Stimulated activated CD4-positive, alpha-beta T cell treated with anti-CD3 and anti-CD28 coated beads, Interleukin-4, amount 100 ng/mL, for 4 hours (primary cell): ENCODE measurements around the gene MRPS18B.
A peak's percentile ranks its signal among the peaks of the same experiment; 100 is the strongest.

Source experiments
- DNase-seq, 2 experiments: peaks; one replicate each; pipeline ENCODE4 v3.0.0-alpha.2; 2020

MRPS18B gene

GRCh38 chr6:30610065-30610464, 7.6 kb upstream of the MRPS18B start:
- DNase-seq: no peak

GRCh38 chr6:30611150-30611855, 6.3 kb upstream of the MRPS18B start:
- DNase-seq: no peak

DNA sequence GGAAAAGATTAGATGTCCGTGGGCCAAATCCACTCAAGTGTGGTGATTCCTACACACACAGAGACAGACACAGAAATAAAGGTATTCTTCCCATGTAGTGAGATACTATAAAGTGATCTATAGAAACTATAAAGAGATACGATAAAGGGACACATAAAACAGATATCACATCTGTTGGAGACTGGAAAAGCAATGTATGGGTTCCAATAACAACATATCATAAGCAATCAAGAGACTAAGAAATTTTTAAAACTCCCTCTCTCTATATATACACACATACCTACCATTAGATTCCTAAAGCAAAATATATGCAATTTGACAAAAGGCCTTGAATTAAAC, 5.8 kb upstream of the MRPS18B start:
- no peak for DNase-seq

DNA sequence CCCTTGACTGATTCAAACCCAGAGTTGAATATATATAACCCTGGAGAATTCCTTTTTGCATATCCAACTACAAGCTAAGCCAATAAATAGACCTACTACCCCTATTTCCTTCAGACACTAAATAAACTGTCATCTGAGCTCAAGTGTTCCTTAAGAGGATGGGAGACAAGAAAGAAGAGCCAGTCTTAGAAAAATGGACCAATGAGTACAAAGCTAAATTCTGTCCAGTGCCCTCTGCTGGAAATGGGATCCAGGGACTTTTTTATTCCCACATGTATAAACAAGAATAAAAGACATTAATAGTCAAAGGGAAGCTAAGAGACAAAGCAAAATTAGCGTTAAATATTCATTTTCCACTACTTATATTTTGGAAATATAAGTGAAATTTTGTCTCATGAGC, 5.4 kb upstream of the MRPS18B start:
- no peak for DNase-seq

DNA sequence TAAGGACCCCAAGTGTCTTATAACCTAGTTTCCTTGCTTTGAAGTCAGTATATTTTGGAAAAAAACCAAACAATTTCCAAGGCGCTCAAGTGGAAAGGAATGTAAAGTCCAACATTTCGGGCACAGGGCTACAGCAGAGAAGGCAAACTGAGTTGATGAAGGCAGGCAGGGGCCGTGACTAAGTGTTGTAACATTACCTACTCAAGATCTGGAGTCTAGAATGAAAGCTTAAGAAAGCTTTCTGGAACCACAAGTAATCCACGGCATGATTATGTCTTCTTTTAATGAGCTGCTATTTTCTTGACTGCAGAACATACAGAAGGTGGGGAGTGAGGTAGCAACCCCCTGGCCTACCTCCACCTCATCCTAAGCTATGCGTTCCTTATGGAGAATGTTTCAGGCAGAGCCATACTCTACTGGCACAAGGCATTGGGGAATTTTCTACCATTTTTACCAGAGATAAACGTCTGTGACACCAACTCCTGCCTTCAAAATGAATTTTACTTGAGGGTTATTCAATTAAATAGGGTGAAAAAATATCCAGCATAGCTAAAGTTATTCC, 4.9 kb upstream of the MRPS18B start:
- DNase-seq: no peak

DNA sequence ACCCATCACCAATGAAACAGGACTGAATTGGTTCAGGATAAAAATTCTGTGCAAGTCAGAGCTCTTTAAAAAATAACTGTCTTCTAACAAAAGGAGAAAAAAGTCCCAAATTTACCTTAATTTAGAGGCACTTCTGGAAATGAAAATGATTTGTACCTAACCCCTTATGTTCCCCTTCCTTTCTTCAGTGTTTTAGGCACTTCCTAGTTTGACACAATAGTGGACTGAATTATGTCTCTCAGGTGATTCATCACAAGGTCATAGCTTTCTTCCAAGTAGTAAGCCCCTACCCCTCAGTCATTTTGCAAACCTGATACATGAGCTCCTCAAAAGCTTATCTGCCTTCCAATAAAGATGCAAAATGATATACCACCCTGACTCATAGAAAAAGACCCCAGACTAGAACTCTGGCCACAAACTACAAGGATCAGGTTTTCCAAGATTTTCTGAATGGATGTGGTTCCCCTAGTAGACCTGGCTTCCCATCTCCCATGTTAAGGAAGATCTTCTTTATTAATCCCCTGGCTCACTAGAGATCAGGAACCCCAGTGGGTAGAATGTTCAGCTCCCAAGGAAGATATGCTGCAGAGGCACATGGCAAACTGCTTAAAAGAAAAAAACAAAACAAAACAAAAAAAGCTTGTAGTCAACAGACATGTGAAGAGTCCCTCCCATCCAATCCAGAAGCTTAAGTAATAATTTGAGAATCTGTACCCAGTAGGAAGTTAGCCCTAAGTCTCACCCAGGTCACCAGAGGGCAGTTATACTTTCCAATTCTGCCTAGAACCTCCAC, 4.2 kb upstream of the MRPS18B start:
- DNase-seq: no peak

GRCh38 chr6:30614044-30614842, 3.4 kb upstream of the MRPS18B start:
- no peak for DNase-seq

- DNase-seq: peak; percentile 62 to 88
Measured at GRCh38 chr6:30614843-30615218, 2.8 kb upstream of the MRPS18B start.

GRCh38 chr6:30615219-30615957, 2.3 kb upstream of the MRPS18B start:
- peak in 1 of 2 experiments; percentile 19 for DNase-seq

- peak in 1 of 2 experiments; percentile 18 for DNase-seq
Measured at GRCh38 chr6:30615958-30616810, 1.5 kb upstream of the MRPS18B start.

DNA sequence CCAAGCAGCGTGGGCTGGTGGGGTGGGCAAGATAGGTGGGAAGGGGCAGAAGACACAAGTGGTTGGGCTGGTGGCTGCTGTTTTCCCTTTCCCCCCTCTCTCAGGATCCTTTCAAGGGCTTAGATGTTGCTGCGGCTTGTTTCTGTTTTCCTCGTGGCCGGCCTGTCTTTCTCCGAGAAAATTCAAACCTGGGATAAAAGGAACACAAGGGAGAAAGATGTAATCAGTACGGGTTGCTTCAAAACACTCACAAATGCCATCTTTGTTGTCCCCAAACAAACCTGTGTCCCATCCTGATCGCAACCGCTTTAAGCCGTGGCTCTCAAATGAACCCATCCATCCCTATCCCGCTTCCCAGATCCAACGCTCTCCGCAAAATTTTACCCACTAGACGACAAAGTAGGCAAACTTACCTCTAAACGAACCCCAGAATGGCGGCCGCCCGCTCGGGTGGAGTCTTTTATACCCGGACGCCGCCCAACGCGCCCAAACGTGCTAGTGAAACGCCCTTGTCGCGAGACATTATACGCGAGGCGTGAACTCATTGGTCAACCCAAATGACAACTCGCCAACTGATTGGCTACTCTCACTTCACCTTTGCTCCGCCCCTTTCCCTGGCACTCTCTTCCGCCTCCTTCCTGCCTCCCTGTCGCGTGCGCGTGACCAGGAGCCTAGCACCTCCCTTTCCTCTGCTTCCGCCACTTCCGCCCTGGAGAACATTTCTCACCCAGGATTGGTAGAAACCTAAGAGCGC, 652 bp upstream of the MRPS18B start, which contains the start of gene PPP1R10:
TSS of gene PPP1R10 (minus strand) at position 433 of the 754 bp plus-strand sequence. CDS start 7,299 bp downstream, outside the sequence.
- peak; percentile 92 to 99 for DNase-seq

- DNase-seq: no peak
Measured at GRCh38 chr6:30618270-30618797, 694 bp downstream of the MRPS18B start.

- no peak for DNase-seq
Measured at GRCh38 chr6:30619561-30619960, 1.9 kb downstream of the MRPS18B start.

GRCh38 chr6:30625511-30625910, 7.9 kb downstream of the MRPS18B start:
- no peak for DNase-seq

DNA sequence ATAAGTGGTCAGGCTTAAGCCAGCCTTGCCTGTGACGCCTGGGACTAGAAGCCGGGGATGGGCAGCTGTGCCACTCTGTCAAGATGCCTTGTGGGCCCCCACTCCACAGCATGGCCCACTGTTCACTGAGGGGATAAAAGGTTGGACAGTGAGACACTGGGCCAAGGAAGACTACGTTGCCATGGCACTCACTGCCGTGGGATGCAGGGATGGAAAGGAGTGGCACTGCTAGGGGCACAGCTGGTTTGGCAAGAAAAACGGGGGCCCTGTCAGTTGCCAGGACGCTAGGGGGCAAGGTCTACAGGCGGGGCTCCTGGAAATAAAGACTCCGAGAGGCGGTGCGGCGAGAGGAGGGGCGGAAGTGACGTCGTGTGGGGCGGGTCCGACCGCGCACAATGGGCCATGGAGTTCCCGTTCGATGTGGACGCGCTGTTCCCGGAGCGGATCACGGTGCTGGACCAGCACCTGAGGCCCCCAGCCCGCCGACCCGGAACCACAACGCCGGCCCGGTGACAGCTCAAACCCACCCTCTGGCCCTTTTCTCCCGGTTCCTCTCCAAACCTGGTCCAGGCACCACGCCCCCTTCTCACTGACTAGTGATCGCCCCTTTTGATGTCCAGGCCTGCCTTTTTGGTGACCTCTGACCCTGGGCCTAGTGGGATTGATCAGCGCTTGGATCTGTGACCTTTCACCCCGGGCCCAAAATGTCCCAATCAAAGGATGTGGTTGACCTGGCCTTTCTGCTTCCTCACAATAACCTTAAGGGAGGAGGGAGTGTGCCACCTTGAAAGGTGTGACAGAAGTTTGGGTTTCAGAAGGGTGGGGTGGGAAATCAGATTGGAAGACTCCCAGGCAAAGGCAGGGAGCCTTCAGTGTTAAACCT, 9.1 kb downstream of the MRPS18B start, which contains the start of gene ATAT1:
TSS of gene ATAT1 (plus strand) at position 391 of the 883 bp plus-strand sequence.
- DNase-seq: peak; percentile 85 to 86

DNA sequence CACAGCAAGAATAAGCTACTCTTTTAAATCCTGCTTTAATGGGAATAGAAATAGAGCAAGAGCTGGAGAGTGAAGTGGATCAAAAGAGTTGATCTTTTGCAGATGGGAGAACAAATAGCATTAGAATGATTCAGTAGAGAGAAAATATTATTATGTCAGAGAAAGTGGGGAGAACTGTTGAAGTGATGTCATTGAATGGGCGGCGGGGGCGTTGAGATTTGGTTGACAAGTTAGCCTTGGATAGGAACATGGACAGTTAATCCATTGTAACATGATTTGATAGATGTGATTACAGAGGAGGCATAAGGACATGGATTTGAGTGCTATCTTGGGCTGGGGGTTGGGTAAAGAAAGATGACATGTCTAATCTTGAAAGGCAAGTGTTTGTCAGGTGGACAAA, 18.2 kb downstream of the MRPS18B start:
- DNase-seq: no peak

DNA sequence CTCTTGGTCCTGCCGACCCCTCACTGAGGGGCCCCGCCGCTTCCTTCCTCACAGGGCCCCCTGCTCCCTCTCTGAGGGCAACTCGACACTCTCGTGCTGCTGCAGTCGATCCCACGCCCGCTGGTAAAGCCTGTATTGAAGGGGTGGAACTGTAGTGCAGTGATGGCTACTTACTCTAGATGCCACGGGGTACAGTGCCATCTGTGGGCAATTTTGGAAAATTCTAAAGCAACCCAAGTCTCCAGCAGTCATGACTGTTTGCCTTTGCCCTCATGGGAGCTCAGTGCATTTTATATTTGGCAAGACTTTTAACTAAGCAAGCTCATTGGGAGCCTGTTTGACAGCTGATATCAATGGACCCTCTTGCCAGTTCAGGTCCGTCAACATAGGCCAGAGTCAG, 22.8 kb downstream of the MRPS18B start:
- no peak for DNase-seq

DNA sequence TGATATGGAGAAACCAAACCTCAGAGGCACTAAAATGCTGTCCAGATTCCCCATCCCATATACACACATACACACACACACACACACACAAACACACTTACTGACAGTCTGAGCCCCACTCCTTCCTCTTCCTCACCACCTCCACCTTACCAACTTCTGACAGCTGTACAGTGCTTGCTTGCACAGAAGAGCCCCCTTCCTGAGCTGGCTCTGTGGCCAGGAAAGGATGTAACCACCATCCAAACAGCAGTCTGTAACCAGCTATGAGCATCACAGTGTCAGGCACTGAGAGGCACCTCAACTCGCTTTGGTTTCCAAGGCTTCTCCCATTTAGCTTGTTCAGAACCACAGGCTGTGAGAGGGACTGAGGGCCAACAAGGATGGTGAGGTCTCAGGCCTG, 23.4 kb downstream of the MRPS18B start:
- no peak for DNase-seq

DNA sequence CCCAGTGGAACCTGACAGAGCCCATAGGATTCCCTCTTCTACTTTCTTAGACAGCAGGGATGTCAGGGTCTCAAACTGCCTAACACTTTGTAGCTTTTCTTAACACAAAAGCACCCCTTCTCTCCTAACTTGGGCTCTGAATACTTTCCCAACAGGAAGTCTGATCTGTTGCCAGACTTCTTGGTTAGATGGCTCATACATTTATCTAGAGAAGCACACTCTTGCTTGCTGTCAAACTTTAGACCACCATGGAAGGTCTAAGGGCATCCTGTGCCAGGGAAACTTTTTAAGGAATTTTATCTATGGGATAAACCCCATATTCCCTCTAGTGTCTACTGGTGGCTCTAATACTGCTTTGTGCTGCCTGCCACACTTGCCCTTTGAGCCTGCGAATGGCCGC, 26.0 kb downstream of the MRPS18B start:
- no peak for DNase-seq
